ENCODE measurements around the gene DCAF7. TPM values are rescaled to one million over a fixed set of nuclear protein-coding genes. Genes with fewer than 3 reads are reported as not detected.

Gene DCAF7
- total and polyA plus RNA-seq, 2 of the 4 experiments (the other 2 are of a cell fraction) = 40.9 to 52.8 TPM

DNA sequence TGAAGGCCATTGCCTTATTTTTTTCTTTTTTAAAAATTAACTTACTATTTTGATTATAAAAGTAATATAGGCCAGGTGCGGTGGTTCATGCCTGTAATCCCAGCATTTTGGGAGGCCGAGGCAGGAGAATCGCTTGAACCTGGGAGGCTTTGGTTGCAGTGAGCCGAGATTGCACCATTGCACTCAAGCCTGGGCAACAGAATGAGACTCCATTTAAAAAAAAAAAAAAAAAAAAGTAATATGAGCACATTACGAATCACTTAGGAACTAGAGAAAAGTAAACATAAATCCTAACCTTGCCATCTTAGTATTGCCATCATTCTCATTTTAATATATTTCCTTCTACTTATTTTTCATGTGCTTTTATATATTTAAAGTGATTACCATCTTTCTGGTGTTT, 37.5 kb downstream of the DCAF7 start:
- CTCF ChIA-PET = interaction anchor here (0.6 to 0.7 kb wide), 3 partner anchors 11 to 58 kb away, joined by 6 to 7 read pairs (median 7); no protein-coding TSS in a partner anchor
- dilution Hi-C loops (cut with HindIII; ENCODE audit: low sequenced_read_pairs, unreplicated experiment) (no loop called here), intact Hi-C loops (cut with micrococcal nuclease) (no loop called here), in situ Hi-C loops (cut with MboI; ENCODE audit: low sequenced_read_pairs) (no loop called here)
- POLR2A ChIA-PET (ENCODE audit: unreplicated experiment) = no interaction called here
- H4K20me1 ChIP-seq (ENCODE audit: insufficient read depth, low read length) = peaks cover 4% of the 10 kb centered on the region; the same call in 1 of the 2 replicates
- no peak overlapping the region for H4K8ac ChIP-seq (ENCODE audit: low read depth in 2 of 2, low read length in 2 of 2)
- H2BK20ac ChIP-seq (ENCODE audit: low read depth, low read length) = no peak overlapping the region
- H3K18ac ChIP-seq (ENCODE audit: low read depth, low read length) = no peak overlapping the region
- H3K4ac ChIP-seq (ENCODE audit: low read depth, low read length) = no peak overlapping the region
- H3K27me3 ChIP-seq (ENCODE audit: control insufficient read depth, insufficient read depth, low read length) = no peaks in the 10 kb centered on the region
- no peak overlapping the region for H3K56ac ChIP-seq (ENCODE audit: extremely low read depth, insufficient read depth, low read length)
- H2AFZ ChIP-seq (replicated peaks; ENCODE audit: low read length, poor library complexity) = no peak overlapping the region
- TF ChIP-seq CEBPB (IDR thresholded peaks at IDR 0.05; ENCODE audit: low read depth, low read length) = peak; percentile 54; the same call in 1 of the 2 replicates
- TF ChIP-seq, protein P1, sequence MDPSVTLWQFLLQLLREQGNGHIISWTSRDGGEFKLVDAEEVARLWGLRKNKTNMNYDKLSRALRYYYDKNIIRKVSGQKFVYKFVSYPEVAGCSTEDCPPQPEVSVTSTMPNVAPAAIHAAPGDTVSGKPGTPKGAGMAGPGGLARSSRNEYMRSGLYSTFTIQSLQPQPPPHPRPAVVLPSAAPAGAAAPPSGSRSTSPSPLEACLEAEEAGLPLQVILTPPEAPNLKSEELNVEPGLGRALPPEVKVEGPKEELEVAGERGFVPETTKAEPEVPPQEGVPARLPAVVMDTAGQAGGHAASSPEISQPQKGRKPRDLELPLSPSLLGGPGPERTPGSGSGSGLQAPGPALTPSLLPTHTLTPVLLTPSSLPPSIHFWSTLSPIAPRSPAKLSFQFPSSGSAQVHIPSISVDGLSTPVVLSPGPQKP (IDR thresholded peaks at IDR 0.05; ENCODE audit: borderline replicate concordance, low read depth, low read length) = no peak
- no peak overlapping the region for H3K4me3 ChIP-seq (ENCODE audit: insufficient read depth, low read depth, low read length)
- no CpG with 5 or more reads among the region's 5 CpGs for WGBS, 2 experiments (ENCODE audit: extremely low coverage in 2 of 2, insufficient read length in 1 of 2)
- no peak overlapping the region for H2BK5ac ChIP-seq (ENCODE audit: low read depth, low read length, poor library complexity, severe bottlenecking)
- no peaks in the 10 kb centered on the region for H3K4me1 ChIP-seq (ENCODE audit: control insufficient read depth, insufficient read depth, low read length)
- H3K9me3 ChIP-seq (ENCODE audit: control insufficient read depth, insufficient read depth, low read length) = no peaks in the 10 kb centered on the region
- no peak overlapping the region for H2BK15ac ChIP-seq (ENCODE audit: low read depth, low read length)
- no peak overlapping the region for H3K14ac ChIP-seq (replicated peaks; ENCODE audit: low read depth, low read length)
- H3K79me1 ChIP-seq (ENCODE audit: low read depth in 1 of 2, low read length in 2 of 2) = peaks cover 21 to 48% of the 10 kb centered on the region in 2 experiments; a peak in 3 of 4 replicates
- no peak overlapping the region for H4K91ac ChIP-seq (ENCODE audit: insufficient read depth, low read depth, low read length)
- no peak overlapping the region for H3K4me2 ChIP-seq (ENCODE audit: low read depth, low read length)
- no peak overlapping the region for H3K23ac ChIP-seq (ENCODE audit: low read depth, low read length)
- H4K5ac ChIP-seq (ENCODE audit: low read depth, low read length) = no peak overlapping the region
- ATAC-seq (ENCODE audit: low read depth) = 0 out of 2 replicates have a peak, but pooled peaks have one; percentile 29
- DNase-seq = peak; percentile 31
- no TSS peak for BruUV-seq (replicated peaks)
- H3K36me3 ChIP-seq (ENCODE audit: control insufficient read depth, insufficient read depth, low read length) = peaks cover 61% of the 10 kb centered on the region
- no peak overlapping the region for H2AK5ac ChIP-seq (ENCODE audit: low read depth, low read length)
- no peak overlapping the region for H2BK120ac ChIP-seq (ENCODE audit: low read depth, low read length)
- H3K9me1 ChIP-seq (ENCODE audit: insufficient read depth, low read length) = peaks cover 5% of the 10 kb centered on the region; the same call in 1 of the 2 replicates
- no peak overlapping the region for H3K27ac ChIP-seq (ENCODE audit: insufficient read depth, low read length)
- no peak overlapping the region for H2AK9ac ChIP-seq (replicated peaks; ENCODE audit: low read depth, low read length, poor library complexity)
- no peak overlapping the region for H3K9ac ChIP-seq (ENCODE audit: low read depth, low read length)

Measured in IMR-90 (cell line).